ENCODE data around the gene FRMPD2. TPM values are rescaled to one million over a fixed set of nuclear protein-coding genes. Genes with fewer than 3 reads are reported as not detected.
"Not testable (repeated sequence)": the region's sequence is repeated elsewhere in the genome, so short reads cannot be mapped to it uniquely, and the experiment has no call there.

Gene FRMPD2
- polyA plus RNA-seq, 1 donor from 2014 or later: 0.14 TPM

DNA sequence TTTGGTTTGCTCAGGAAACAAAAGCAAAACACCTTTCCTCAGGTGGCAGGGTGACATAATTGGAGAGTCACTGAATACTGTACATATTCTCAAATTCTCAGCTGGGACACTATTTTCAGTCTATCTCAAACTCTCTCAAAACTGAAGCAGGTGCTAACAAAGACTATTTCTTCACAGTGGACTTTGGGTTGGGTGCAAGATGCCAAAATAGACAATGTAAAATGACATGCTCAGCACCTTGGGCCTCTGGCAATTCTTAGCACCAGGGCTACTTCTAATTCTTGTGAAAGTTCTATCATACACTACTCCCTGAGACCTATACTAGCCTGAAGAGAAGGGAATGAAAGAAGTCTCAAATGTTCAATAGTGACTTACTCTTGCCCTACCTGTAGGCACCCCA is 151.9 kb downstream of the FRMPD2 start:
- H4K20me1 ChIP-seq (ENCODE audit: insufficient read depth); H3F3A ChIP-seq (ENCODE audit: insufficient read depth, low read length, poor library complexity, severe bottlenecking); H3K4me2 ChIP-seq (ENCODE audit: low read length); H3K27me3 ChIP-seq (ENCODE audit: insufficient read depth, low read depth, low read length); H2AFZ ChIP-seq (ENCODE audit: low read depth, low read length); H3K79me2 ChIP-seq (replicated peaks; ENCODE audit: insufficient read depth, low read length); H3K27ac ChIP-seq (ENCODE audit: low read length); H3K4me3 ChIP-seq (ENCODE audit: low read length); H3K9me2 ChIP-seq (ENCODE audit: insufficient read depth, low read length); H3K36me3 ChIP-seq (ENCODE audit: insufficient read depth, low read length); H3K9me3 ChIP-seq (ENCODE audit: low read length); H3K9ac ChIP-seq (ENCODE audit: low read length): not testable (repeated sequence)

DNA sequence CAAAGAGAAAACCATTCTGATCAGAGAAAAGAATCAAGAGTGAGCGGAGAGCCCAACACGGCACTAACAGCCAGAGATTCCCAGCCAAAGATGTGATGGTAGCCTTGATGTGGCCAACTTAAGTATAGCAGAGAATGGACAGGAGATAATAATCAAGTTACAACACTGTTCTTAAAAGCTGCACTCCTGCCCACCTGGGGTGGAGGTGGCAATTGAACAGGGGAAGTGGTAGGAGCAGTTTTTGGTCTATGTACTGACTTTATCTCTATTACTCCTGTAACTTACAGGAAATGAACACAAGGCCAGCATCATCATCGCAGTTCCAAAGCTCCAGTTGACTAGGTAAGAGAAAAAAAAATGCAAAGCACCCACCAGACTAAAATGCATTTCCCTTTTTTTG is 164.2 kb downstream of the FRMPD2 start:
- H3F3A ChIP-seq (ENCODE audit: insufficient read depth, low read length, poor library complexity, severe bottlenecking); H3K4me2 ChIP-seq (ENCODE audit: low read length); H3K79me2 ChIP-seq (replicated peaks; ENCODE audit: insufficient read depth, low read length); H3K9ac ChIP-seq (ENCODE audit: low read length); H3K27me3 ChIP-seq (ENCODE audit: insufficient read depth, low read depth, low read length); H3K9me2 ChIP-seq (ENCODE audit: insufficient read depth, low read length); H3K27ac ChIP-seq (ENCODE audit: low read length); H4K20me1 ChIP-seq (ENCODE audit: insufficient read depth); H3K9me3 ChIP-seq (ENCODE audit: low read length); H3K36me3 ChIP-seq (ENCODE audit: insufficient read depth, low read length); H3K4me3 ChIP-seq (ENCODE audit: low read length); H2AFZ ChIP-seq (ENCODE audit: low read depth, low read length): not testable (repeated sequence)

Other genes starting within 250 kb of the FRMPD2 start
- 187 and 189 TPM in 2 replicates for gene MAPK8, start 32.0 kb upstream of the FRMPD2 start, polyA plus RNA-seq